DOHH2 (cell line): Measurements from ENCODE around the gene SLC22A13.
"Not testable (repeated sequence)": the region's sequence is repeated elsewhere in the genome, so short reads cannot be mapped to it uniquely, and the experiment has no call there.

Source experiments
- H3F3A ChIP-seq: fragments of 200-600 bp; sonication (generic), shearing (Covaris generic); 2 replicates; pipeline ENCODE4 v1.6.0; 2016; ENCODE audit warnings: antibody characterized with exemption, mild to moderate bottlenecking; ENCODE audit not compliant: control insufficient read depth, insufficient read depth
- H3K27ac ChIP-seq: fragments of 200-600 bp; sonication (generic); 2 replicates; pipeline ENCODE4 v1.5.1; 2014; ENCODE audit warnings: low read depth, mild to moderate bottlenecking, low read length, moderate library complexity
- H3K27me3 ChIP-seq: fragments of 200-600 bp; sonication (generic); 2 replicates; pipeline ENCODE4 v1.6.1; 2014; ENCODE audit warnings: mild to moderate bottlenecking, low read length, mixed read lengths; ENCODE audit not compliant: control insufficient read depth
- H3K36me3 ChIP-seq: fragments of 200-600 bp; sonication (generic); 2 replicates; pipeline ENCODE4 v1.6.1; 2014; ENCODE audit warnings: mild to moderate bottlenecking, low read length, moderate library complexity, mixed read lengths; ENCODE audit not compliant: control insufficient read depth
- H3K4me1 ChIP-seq: fragments of 200-600 bp; sonication (generic); 2 replicates; pipeline ENCODE4 v1.6.1; 2014; ENCODE audit warnings: mild to moderate bottlenecking, low read length, mixed read lengths; ENCODE audit not compliant: control insufficient read depth
- H3K4me2 ChIP-seq: fragments of 200-600 bp; sonication (generic); 2 replicates; pipeline ENCODE4 v1.6.0; 2014; ENCODE audit warnings: mild to moderate bottlenecking, low read length, moderate library complexity
- H3K4me3 ChIP-seq: fragments of 200-600 bp; sonication (generic); 2 replicates; pipeline ENCODE4 v1.5.1; 2014; ENCODE audit warnings: mild to moderate bottlenecking, low read length, mixed read lengths
- H3K79me2 ChIP-seq: fragments of 200-600 bp; sonication (generic); 2 replicates; pipeline ENCODE4 v1.6.1; 2014; ENCODE audit warnings: mild to moderate bottlenecking, low read length, mixed read lengths; ENCODE audit not compliant: control insufficient read depth
- H3K9me2 ChIP-seq: fragments of 200-600 bp; sonication (generic); replicated peaks from 2 replicates; pipeline ENCODE4 v1.6.1; 2014; ENCODE audit warnings: mild to moderate bottlenecking, low read length, mixed read lengths; ENCODE audit not compliant: control insufficient read depth
- H3K9me3 ChIP-seq: fragments of 200-600 bp; sonication (generic); 2 replicates; pipeline ENCODE4 v1.6.1; 2014; ENCODE audit warnings: antibody characterized with exemption, low read length, mixed read lengths; ENCODE audit not compliant: control insufficient read depth, insufficient read depth
- H4K20me1 ChIP-seq: fragments of 200-600 bp; sonication (generic); 2 replicates; pipeline ENCODE4 v1.6.0; 2014; ENCODE audit warnings: low read depth, mild to moderate bottlenecking, antibody characterized with exemption, low read length, moderate library complexity; ENCODE audit not compliant: control insufficient read depth, insufficient read depth
- CTCF ChIP-seq: fragments of 200-600 bp; sonication (generic); IDR thresholded peaks from one replicate; pipeline ENCODE4 v1.5.1; 2014; ENCODE audit warnings: antibody characterized with exemption, mild to moderate bottlenecking, low read depth, low read length; ENCODE audit not compliant: poor library complexity, severe bottlenecking
- EZH2phosphoT487 ChIP-seq: fragments of 200-600 bp; sonication (generic); IDR thresholded peaks from 2 replicates; pipeline ENCODE4 v1.6.1; 2017; ENCODE audit warnings: borderline replicate concordance, mild to moderate bottlenecking, antibody characterized with exemption, low read length, moderate library complexity, mixed read lengths

SLC22A13 gene

DNA sequence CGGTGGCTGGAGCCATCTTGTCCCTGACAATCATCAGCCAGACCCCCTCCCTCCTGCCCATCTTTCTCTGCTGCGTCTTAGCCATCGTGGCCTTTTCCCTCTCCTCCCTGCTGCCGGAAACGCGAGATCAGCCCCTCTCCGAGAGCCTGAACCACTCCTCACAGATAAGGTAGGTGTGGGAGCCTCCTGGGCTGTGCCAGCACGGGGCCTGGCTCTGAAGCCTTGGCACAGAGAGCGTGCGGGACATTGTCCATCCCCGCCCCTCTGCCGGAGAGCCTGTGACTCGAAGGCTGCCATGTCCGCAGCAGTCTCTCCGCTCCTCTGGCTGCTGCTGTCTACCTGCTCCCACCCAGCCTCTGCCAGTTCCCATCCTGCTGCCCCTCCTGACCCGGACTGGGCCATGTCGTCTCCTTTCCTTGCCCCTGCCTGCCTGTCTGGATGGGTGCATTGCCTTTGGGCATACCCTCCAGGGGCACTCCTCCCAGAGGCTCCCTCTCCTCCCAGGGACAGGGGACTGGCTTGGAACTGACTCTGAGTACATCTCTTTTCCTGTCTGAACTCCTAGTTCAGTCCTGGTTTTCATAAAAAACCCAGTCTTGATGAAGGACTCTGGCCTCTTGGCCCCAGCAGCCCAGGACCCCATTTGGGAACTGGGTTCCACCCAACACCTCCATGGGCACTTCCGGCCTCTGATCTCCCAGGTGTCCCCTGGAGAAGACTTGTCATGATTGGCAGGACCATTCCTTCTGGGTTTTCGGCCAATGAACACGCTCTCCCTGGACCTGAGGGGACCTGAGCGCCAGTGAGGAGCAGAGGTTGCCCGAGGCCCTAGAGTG is 51.0 kb downstream of the SLC22A13 start:
- TF ChIP-seq EZH2phosphoT487 (no peak), CTCF (no peak)
- Histone ChIP-seq H3K27ac (no peak overlapping the region), H3K4me2 (no peak overlapping the region)

GRCh38 chr3:38317192-38317759 is 51.7 kb downstream of the SLC22A13 start:
- no peaks in the 10 kb centered on the region for H3K36me3 ChIP-seq
- no peaks in the 10 kb centered on the region for H4K20me1 ChIP-seq
- H3K4me2 ChIP-seq, result no peak overlapping the region
- H3K27me3 ChIP-seq, result peaks cover 3% of the 10 kb centered on the region; the same call in 1 of the 2 replicates
- no peaks in the 10 kb centered on the region for H3K79me2 ChIP-seq
- H3K9me3 ChIP-seq, result no peaks in the 10 kb centered on the region
- H3K27ac ChIP-seq, result no peak overlapping the region
- no peaks in the 10 kb centered on the region for H3F3A ChIP-seq
- H3K4me3 ChIP-seq, result no peak overlapping the region
- TF ChIP-seq CTCF (no peak), EZH2phosphoT487 (no peak)
- H3K9me2 ChIP-seq, result no peaks in the 10 kb centered on the region
- H3K4me1 ChIP-seq, result no peaks in the 10 kb centered on the region

More for the DNA sequence above, 51.0 kb downstream of the SLC22A13 start:
- Histone ChIP-seq H3K27me3 (peaks cover 9% of the 10 kb centered on the region), H3K9me3 (no peaks in the 10 kb centered on the region), H3F3A (no peaks in the 10 kb centered on the region), H3K79me2 (no peaks in the 10 kb centered on the region), H3K36me3 (no peaks in the 10 kb centered on the region), H3K4me1 (no peaks in the 10 kb centered on the region), H4K20me1 (no peaks in the 10 kb centered on the region), H3K9me2 (no peaks in the 10 kb centered on the region), H3K4me3 (no peak overlapping the region)

- no peaks in the 10 kb centered on the region for H3K79me2 ChIP-seq
- no peaks in the 10 kb centered on the region for H3K36me3 ChIP-seq
- peaks cover 3% of the 10 kb centered on the region; the same call in 1 of the 2 replicates for H3K27me3 ChIP-seq
- no peak overlapping the region for H3K27ac ChIP-seq
- H3K4me1 ChIP-seq, result no peaks in the 10 kb centered on the region
- H4K20me1 ChIP-seq, result no peaks in the 10 kb centered on the region
- H3K4me3 ChIP-seq, result no peak overlapping the region
- no peak overlapping the region for H3K4me2 ChIP-seq
- no peaks in the 10 kb centered on the region for H3F3A ChIP-seq
- no peak for TF ChIP-seq CTCF
- TF ChIP-seq EZH2phosphoT487, result no peak
- no peaks in the 10 kb centered on the region for H3K9me3 ChIP-seq
- H3K9me2 ChIP-seq, result no peaks in the 10 kb centered on the region
Observed at GRCh38 chr3:38318766-38319671, 53.4 kb downstream of the SLC22A13 start.

GRCh38 chr3:38320638-38321037 is 55.0 kb downstream of the SLC22A13 start:
- not testable (repeated sequence) for H4K20me1 ChIP-seq, H3K27ac ChIP-seq, H3K4me3 ChIP-seq, H3F3A ChIP-seq, H3K9me3 ChIP-seq, H3K4me1 ChIP-seq, H3K36me3 ChIP-seq, H3K27me3 ChIP-seq, H3K79me2 ChIP-seq, H3K4me2 ChIP-seq, H3K9me2 ChIP-seq
